CD14-positive monocyte (primary cell): Measurements from ENCODE around the gene ZNF831. TPM values are rescaled to one million over a fixed set of nuclear protein-coding genes. Genes with fewer than 3 reads are reported as not detected.
A peak's percentile ranks its signal among the peaks of the same experiment; 100 is the strongest.

Experiments used
- DNase-seq, 3 donors: peaks; one replicate each; pipeline ENCODE4 v3.0.0-alpha.2; 2011 to 2022
- H2AFZ ChIP-seq: 2 replicates; pipeline ENCODE4 v1.6.0; 2012; ENCODE audit warnings: mild to moderate bottlenecking, low read depth, low read length, inconsistent platforms; ENCODE audit not compliant: insufficient read depth, poor library complexity, severe bottlenecking
- H3K27ac ChIP-seq, 2 donors: 1 replicate in 1 of 2; 2 replicates in 1 of 2; pipeline ENCODE4 v1.5.1; 2012 to 2013; ENCODE audit warnings: low read length in 2 of 2, control low read depth in 1 of 2, inconsistent platforms in 1 of 2, low read depth in 1 of 2, mild to moderate bottlenecking in 1 of 2
- H3K27me3 ChIP-seq, 2 donors: one replicate each; pipeline versions ENCODE4 v1.6.0 to v1.6.1; 2011 to 2013; ENCODE audit warnings: low read length in 2 of 2; ENCODE audit not compliant: control insufficient read depth in 2 of 2, insufficient read depth in 2 of 2
- H3K36me3 ChIP-seq, 2 donors: replicated peaks in 1 of 2; 1 replicate in 1 of 2; 2 replicates in 1 of 2; pipeline versions ENCODE4 v1.5.1 to v1.6.1; 2012 to 2013; ENCODE audit warnings: low read length in 2 of 2, control low read depth in 1 of 2, inconsistent platforms in 1 of 2, mild to moderate bottlenecking in 1 of 2; ENCODE audit not compliant: insufficient read depth in 2 of 2, control insufficient read depth in 1 of 2
- H3K4me1 ChIP-seq, 2 donors: 1 replicate in 1 of 2; 2 replicates in 1 of 2; pipeline versions ENCODE4 v1.5.1 to v1.6.1; 2012 to 2013; ENCODE audit warnings: low read length in 2 of 2, control low read depth in 1 of 2, inconsistent platforms in 1 of 2, mild to moderate bottlenecking in 1 of 2, moderate library complexity in 1 of 2; ENCODE audit not compliant: insufficient read depth in 2 of 2, control insufficient read depth in 1 of 2
- H3K4me2 ChIP-seq: replicated peaks from 2 replicates; pipeline ENCODE3; 2012; ENCODE audit warnings: low read length, moderate library complexity, mild to moderate bottlenecking; ENCODE audit not compliant: poor library complexity, severe bottlenecking; ENCODE audit errors: extremely low read depth
- H3K4me3 ChIP-seq, 3 experiments: fragments of 200-600 bp in 1 of 3; sonication (generic) in 1 of 3; replicated peaks in 1 of 3; 1 replicate in 2 of 3; 2 replicates in 1 of 3; pipeline ENCODE4 v1.5.1; 2011 to 2013; ENCODE audit warnings: low read length in 3 of 3, mild to moderate bottlenecking in 3 of 3, control low read depth in 2 of 3, low read depth in 2 of 3, inconsistent platforms in 1 of 3, moderate library complexity in 1 of 3
- H3K79me2 ChIP-seq: 2 replicates; pipeline ENCODE4 v1.6.0; 2012; ENCODE audit warnings: mild to moderate bottlenecking, control low read depth, inconsistent platforms, low read length, moderate library complexity; ENCODE audit not compliant: insufficient read depth
- H3K9ac ChIP-seq: 2 replicates; pipeline ENCODE4 v1.6.0; 2017; ENCODE audit warnings: low read length, mild to moderate bottlenecking; ENCODE audit not compliant: insufficient read depth, poor library complexity, severe bottlenecking
- H3K9me3 ChIP-seq, 2 donors: replicated peaks in 1 of 2; 1 replicate in 1 of 2; 2 replicates in 1 of 2; pipeline versions ENCODE4 v1.5.1 to v1.6.1; 2012 to 2013; ENCODE audit warnings: low read length in 2 of 2, control low read depth in 1 of 2; ENCODE audit not compliant: control insufficient read depth in 1 of 2, insufficient read depth in 1 of 2
- H4K20me1 ChIP-seq: 2 replicates; pipeline ENCODE4 v1.6.0; 2012; ENCODE audit warnings: mild to moderate bottlenecking, low read length, control low read depth, moderate library complexity; ENCODE audit not compliant: insufficient read depth
- H3K27ac Mint-ChIP-seq, 7 donors: one replicate each; pipeline ENCODE4 v1.8.0; 2020; ENCODE audit warnings: mild to moderate bottlenecking in 7 of 7, mixed read lengths in 7 of 7, moderate library complexity in 6 of 7, inconsistent platforms in 2 of 7
- H3K27me3 Mint-ChIP-seq, 3 donors: one replicate each; pipeline ENCODE4 v1.8.0; 2021 to 2022; ENCODE audit warnings: low read depth in 3 of 3, mild to moderate bottlenecking in 3 of 3, mixed read lengths in 3 of 3, moderate library complexity in 3 of 3, inconsistent platforms in 1 of 3
- H3K36me3 Mint-ChIP-seq, 2 donors: one replicate each; pipeline ENCODE4 v1.8.0; 2020; ENCODE audit warnings: mixed read lengths in 2 of 2, inconsistent platforms in 1 of 2, mild to moderate bottlenecking in 1 of 2
- H3K4me1 Mint-ChIP-seq: one replicate; pipeline ENCODE4 v1.8.0; 2020; ENCODE audit warnings: mild to moderate bottlenecking, mixed read lengths
- H3K4me3 Mint-ChIP-seq, 2 donors: one replicate each; pipeline ENCODE4 v1.8.0; 2020; ENCODE audit warnings: mild to moderate bottlenecking in 2 of 2, mixed read lengths in 2 of 2, moderate library complexity in 1 of 2
- H3K9me3 Mint-ChIP-seq, 7 donors: one replicate each; pipeline ENCODE4 v1.8.0; 2020 to 2022; ENCODE audit warnings: mixed read lengths in 7 of 7, mild to moderate bottlenecking in 6 of 7, moderate library complexity in 6 of 7, inconsistent platforms in 2 of 7
- CTCF ChIP-seq: fragments of 200-600 bp; IDR thresholded peaks from one replicate; pipeline ENCODE4 v1.8.0; 2022; ENCODE audit warnings: antibody characterized with exemption, mild to moderate bottlenecking
- WGBS: methylation state at CpG from one replicate; pipeline ENCODE4 v1.1.5; 2013; ENCODE audit warnings: missing lambda C conversion rate; ENCODE audit not compliant: insufficient coverage; 5-methylcytosine and 5-hydroxymethylcytosine counted together
- intact Hi-C, 2 donors: fragments of 100-400 bp; cut with micrococcal nuclease; formaldehyde crosslinking; loops; one replicate each; pipeline versions ENCODE4 v1.15.0 to v1.15.1; 2023
- polyA plus RNA-seq, 3 donors: library from polyadenylated mRNA; depleted of rRNA in 1 of 3; unstranded in 2 of 3; stranded (reverse) in 1 of 3; fragments of 300-500 nt in 2 of 3; fragments of >200 nt in 1 of 3; fragmentation: Illumina TruSeq in 2 of 3; gene quantifications; 1 replicate in 2 of 3; 2 replicates in 1 of 3; pipeline ENCODE4 v1.2.3, GENCODE V29; 2012 to 2021

ZNF831 gene
- polyA plus RNA-seq, 3 donors = 0.03 to 0.09 TPM; not detected in 1

GRCh38 chr20:59120919-59121318, 42.7 kb upstream of the ZNF831 start:
- no peak overlapping the region for H3K4me3 ChIP-seq
- H4K20me1 ChIP-seq = no peaks in the 10 kb centered on the region
- WGBS = 96% methylated on average over 3 of the region's 5 CpGs
- H3K36me3 Mint-ChIP-seq = no peaks in the 10 kb centered on the region
- H3K9me3 ChIP-seq = peaks cover 0 to 4% of the 10 kb centered on the region in 2 donors
- TF ChIP-seq CTCF = no peak
- no peak overlapping the region for H3K9ac ChIP-seq
- intact Hi-C loops = no loop called here
- H3K79me2 ChIP-seq = no peaks in the 10 kb centered on the region
- no peak overlapping the region for H3K4me3 Mint-ChIP-seq
- no peak overlapping the region for H3K27ac ChIP-seq
- peaks cover 9 to 16% (median 14%) of the 10 kb centered on the region in 3 donors for H3K27me3 Mint-ChIP-seq
- no peak overlapping the region for H3K4me2 ChIP-seq
- peaks cover 12 to 27% of the 10 kb centered on the region in 2 donors for H3K4me1 ChIP-seq
- H3K27me3 ChIP-seq = peaks cover 5 to 6% of the 10 kb centered on the region in 2 donors
- peaks cover 4 to 8% (median 6%) of the 10 kb centered on the region in 7 donors for H3K9me3 Mint-ChIP-seq
- peaks cover 31% of the 10 kb centered on the region for H3K4me1 Mint-ChIP-seq
- peak overlapping the region in 6 of 7 donors; percentile 12 to 80 (median 52) for H3K27ac Mint-ChIP-seq
- no peak for DNase-seq
- H2AFZ ChIP-seq = peak overlapping the region; percentile 31
- no peaks in the 10 kb centered on the region for H3K36me3 ChIP-seq

DNA sequence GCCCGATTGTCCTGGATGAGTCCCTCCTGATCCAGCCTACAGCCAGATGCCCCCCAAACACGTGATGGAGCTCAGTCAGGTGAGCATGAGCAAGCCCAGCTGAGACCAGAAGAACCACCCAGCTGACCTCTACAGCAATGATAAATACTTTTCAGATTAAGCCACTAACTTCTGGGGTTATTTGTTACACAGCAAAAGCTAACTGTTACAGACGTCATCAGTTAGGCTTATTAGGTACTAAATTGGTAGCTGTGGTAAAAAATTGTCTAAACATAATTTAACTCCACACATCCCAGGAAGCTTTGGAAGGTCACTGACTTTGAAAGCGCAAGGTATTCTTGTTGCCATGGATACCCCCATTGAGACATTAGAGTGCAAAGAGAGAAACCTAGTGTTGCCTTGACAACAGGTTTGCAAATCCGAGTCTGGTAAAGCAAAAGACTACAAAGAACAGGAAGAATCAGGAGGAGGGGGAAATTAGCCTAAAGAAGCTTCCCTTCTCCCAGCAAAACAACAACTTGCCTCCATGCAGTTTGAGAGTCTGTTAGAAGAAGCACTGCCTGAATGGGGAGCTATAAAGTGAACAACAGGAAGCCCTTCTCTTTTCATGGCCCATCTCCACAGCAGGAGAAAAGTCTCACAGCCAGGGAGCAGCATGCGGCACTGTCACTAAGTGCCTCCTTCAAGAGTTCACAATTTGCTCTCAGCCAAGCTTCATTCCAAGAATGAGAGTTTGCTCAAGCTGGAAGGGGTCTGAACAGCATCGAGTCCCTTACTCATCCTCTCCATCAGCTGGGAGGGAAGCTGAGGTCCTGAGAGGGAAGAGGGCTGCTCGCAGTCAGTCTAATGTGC, 41.7 kb upstream of the ZNF831 start:
- H3K9me3 ChIP-seq = peaks cover 0 to 4% of the 10 kb centered on the region in 2 donors
- H3K4me3 ChIP-seq = no peak overlapping the region
- Mint-ChIP-seq H3K4me1 (peaks cover 31% of the 10 kb centered on the region), H3K27me3 (peaks cover 9 to 16% (median 14%) of the 10 kb centered on the region in 3 donors), H3K36me3 (no peaks in the 10 kb centered on the region), H3K9me3 (peaks cover 3 to 8% (median 6%) of the 10 kb centered on the region in 7 donors), H3K27ac (peak overlapping the region in 5 of 7 donors; percentile 4 to 80 (median 41)), H3K4me3 (peak overlapping the region in 1 of 2 donors; percentile 36)
- H3K9ac ChIP-seq = no peak overlapping the region
- H3K27ac ChIP-seq = no peak overlapping the region
- DNase-seq = no peak
- H2AFZ ChIP-seq = no peak overlapping the region
- intact Hi-C loops = no loop called here
- H3K4me1 ChIP-seq = peaks cover 12 to 27% of the 10 kb centered on the region in 2 donors
- no peak for TF ChIP-seq CTCF
- H4K20me1 ChIP-seq = no peaks in the 10 kb centered on the region
- H3K27me3 ChIP-seq = peaks cover 5 to 6% of the 10 kb centered on the region in 2 donors
- no peaks in the 10 kb centered on the region for H3K79me2 ChIP-seq
- no peak overlapping the region for H3K4me2 ChIP-seq
- WGBS = 100% methylated on average over 1 of the region's 8 CpGs
- no peaks in the 10 kb centered on the region for H3K36me3 ChIP-seq
